Naive thymus-derived CD8-positive, alpha-beta T cell (primary cell): ENCODE data around the gene EBF4. TPM values are rescaled to one million over a fixed set of nuclear protein-coding genes. Genes with fewer than 3 reads are reported as not detected.

Experiments
- ATAC-seq, 2 donors: fragments of 150-1000 bp; cut with Tn5 transposase in 1 of 2; sonication (Bioruptor Pico), chemical (Tn5 transposase) in 1 of 2; 1 replicate in 1 of 2; 2 replicates in 1 of 2; pipeline ENCODE4 v1.10.0; 2021; ENCODE audit warnings: mild to moderate bottlenecking in 2 of 2, moderate library complexity in 2 of 2
- POLR2A ChIA-PET: fragments of 350-600 bp; sonication (Branson Sonifier 250); formaldehyde crosslinking; loops from one replicate; lab custom pipeline; 2021; ENCODE audit warnings: antibody characterized with exemption; lab: Charles Lee
- DNase-seq, 10 donors: peaks; one replicate each; pipeline versions ENCODE4 v3.0.0 to v3.0.0-alpha.2; 2020 to 2022
- H3K27ac Mint-ChIP-seq, 10 donors: one replicate each; pipeline ENCODE4 v1.8.0; 2020 to 2022; ENCODE audit warnings: mild to moderate bottlenecking in 10 of 10, mixed read lengths in 10 of 10, moderate library complexity in 4 of 10, inconsistent platforms in 1 of 10
- H3K27me3 Mint-ChIP-seq, 5 donors: one replicate each; pipeline ENCODE4 v1.8.0; 2021 to 2022; ENCODE audit warnings: mixed read lengths in 5 of 5
- H3K36me3 Mint-ChIP-seq, 3 donors: one replicate each; pipeline ENCODE4 v1.8.0; 2020 to 2022; ENCODE audit warnings: mixed read lengths in 3 of 3, mild to moderate bottlenecking in 2 of 3, inconsistent platforms in 1 of 3
- H3K4me1 Mint-ChIP-seq, 4 donors: one replicate each; pipeline ENCODE4 v1.8.0; 2021 to 2022; ENCODE audit warnings: mixed read lengths in 4 of 4
- H3K4me3 Mint-ChIP-seq, 10 donors: one replicate each; pipeline ENCODE4 v1.8.0; 2020 to 2022; ENCODE audit warnings: mild to moderate bottlenecking in 10 of 10, mixed read lengths in 10 of 10, moderate library complexity in 6 of 10, inconsistent platforms in 1 of 10
- H3K9me3 Mint-ChIP-seq, 9 donors: one replicate each; pipeline ENCODE4 v1.8.0; 2020 to 2022; ENCODE audit warnings: mixed read lengths in 9 of 9, mild to moderate bottlenecking in 3 of 9, inconsistent platforms in 1 of 9, moderate library complexity in 1 of 9
- polyA plus RNA-seq, 3 donors: library from polyadenylated mRNA; unstranded; fragments of 300-500 nt; fragmentation: Illumina TruSeq; gene quantifications; one replicate each; pipeline ENCODE4 v1.2.3, GENCODE V29; 2021
- total RNA-seq, 8 experiments: library from RNA in 2 of 8; stranded (reverse) in 2 of 8; gene quantifications; one replicate each; pipeline ENCODE4 v1.2.3 and lab custom pipeline; 2021 to 2026

The EBF4 gene
- total and polyA plus RNA-seq, 5 experiments from 2014 or later: 0.37 to 14.9 (median 2.2) TPM

- H3K9me3 Mint-ChIP-seq: no peaks in the 10 kb centered on the region
- ATAC-seq (no peak), DNase-seq (peak in 1 of 10 donors; percentile 14)
These were observed 56.2 kb downstream of the EBF4 start for GRCh38 chr20:2748551-2749342.

GRCh38 chr20:2749343-2749950 is 56.9 kb downstream of the EBF4 start:
- no peak overlapping the region for H3K27ac Mint-ChIP-seq
- ATAC-seq (no peak), DNase-seq (no peak)

More at GRCh38 chr20:2748551-2749342, 56.2 kb downstream of the EBF4 start:
- Mint-ChIP-seq H3K27ac (peak overlapping the region in 1 of 10 donors; percentile 3), H3K27me3 (peaks cover 0 to 6% (median 0%) of the 10 kb centered on the region in 5 donors), H3K4me1 (peaks cover 9 to 33% (median 24%) of the 10 kb centered on the region in 4 donors), H3K36me3 (no peaks in the 10 kb centered on the region), H3K4me3 (no peak overlapping the region)
- POLR2A ChIA-PET: no interaction called here

GRCh38 chr20:2749951-2750490 is 57.4 kb downstream of the EBF4 start:
- H3K9me3 Mint-ChIP-seq: no peaks in the 10 kb centered on the region
- peak; percentile 11 to 22 for ATAC-seq
- H3K4me3 Mint-ChIP-seq: peak overlapping the region in 6 of 10 donors; percentile 29 to 85 (median 83)
- peaks cover 9 to 36% (median 27%) of the 10 kb centered on the region in 4 donors for H3K4me1 Mint-ChIP-seq
- DNase-seq: no peak
- POLR2A ChIA-PET: interaction anchor here (2.0 kb wide), 1 partner anchor 21 kb away, joined by 9 read pairs; no protein-coding TSS in a partner anchor
- no peaks in the 10 kb centered on the region for H3K36me3 Mint-ChIP-seq
- peak overlapping the region in 5 of 10 donors; percentile 13 to 86 (median 58) for H3K27ac Mint-ChIP-seq
- peaks cover 0 to 6% (median 0%) of the 10 kb centered on the region in 5 donors for H3K27me3 Mint-ChIP-seq

More at GRCh38 chr20:2749343-2749950, 56.9 kb downstream of the EBF4 start:
- POLR2A ChIA-PET: interaction anchor here (2.0 kb wide), 1 partner anchor 20 kb away, joined by 9 read pairs; no protein-coding TSS in a partner anchor
- Mint-ChIP-seq H3K4me3 (no peak overlapping the region), H3K27me3 (peaks cover 0 to 6% (median 0%) of the 10 kb centered on the region in 5 donors), H3K9me3 (no peaks in the 10 kb centered on the region), H3K4me1 (peaks cover 9 to 36% (median 27%) of the 10 kb centered on the region in 4 donors), H3K36me3 (no peaks in the 10 kb centered on the region)

GRCh38 chr20:2750491-2751251 is 58.1 kb downstream of the EBF4 start:
- H3K36me3 Mint-ChIP-seq: no peaks in the 10 kb centered on the region
- H3K9me3 Mint-ChIP-seq: no peaks in the 10 kb centered on the region
- POLR2A ChIA-PET: interaction anchor here (1.2 to 2.0 kb wide), 2 partner anchors 21 to 37 kb away, joined by 4 to 9 read pairs; no protein-coding TSS in a partner anchor
- H3K27ac Mint-ChIP-seq: peak overlapping the region in 8 of 10 donors; percentile 13 to 86 (median 66)
- peak overlapping the region; percentile 70 to 85 (median 82) for H3K4me3 Mint-ChIP-seq
- peak in 1 of 2 donors; percentile 26 for ATAC-seq
- peaks cover 9 to 32% (median 26%) of the 10 kb centered on the region in 4 donors for H3K4me1 Mint-ChIP-seq
- no peak for DNase-seq
- peaks cover 0 to 6% (median 0%) of the 10 kb centered on the region in 5 donors for H3K27me3 Mint-ChIP-seq

- POLR2A ChIA-PET: interaction anchor here (1.2 to 2.8 kb wide), 4 partner anchors 9 to 37 kb away, joined by 4 to 14 read pairs (median 11); no protein-coding TSS in a partner anchor
- Mint-ChIP-seq H3K9me3 (no peaks in the 10 kb centered on the region), H3K27ac (peak overlapping the region in 3 of 10 donors; percentile 44 to 68 (median 65)), H3K36me3 (no peaks in the 10 kb centered on the region), H3K4me3 (peak overlapping the region; percentile 70 to 85 (median 82)), H3K27me3 (peaks cover under 1 to 7% (median 1%) of the 10 kb centered on the region in 5 donors), H3K4me1 (peaks cover 11 to 28% (median 26%) of the 10 kb centered on the region in 4 donors)
- no peak for ATAC-seq
- DNase-seq: no peak
These were observed 58.8 kb downstream of the EBF4 start for GRCh38 chr20:2751347-2751877.

GRCh38 chr20:2751878-2752566 is 59.4 kb downstream of the EBF4 start:
- Mint-ChIP-seq H3K36me3 (no peaks in the 10 kb centered on the region), H3K4me1 (peaks cover 14 to 28% (median 26%) of the 10 kb centered on the region in 4 donors)

GRCh38 chr20:2752567-2753460 is 60.2 kb downstream of the EBF4 start:
- POLR2A ChIA-PET: interaction anchor here (0.5 to 2.8 kb wide), 10 partner anchors 11 to 282 kb away, joined by 3 to 14 read pairs (median 4); partner anchors contain the start of genes NOP56, PCED1A, SNRPB and VPS16
- Mint-ChIP-seq H3K27me3 (peaks cover 3 to 14% (median 9%) of the 10 kb centered on the region in 5 donors), H3K27ac (peak overlapping the region in 8 of 10 donors; percentile 40 to 89 (median 67)), H3K9me3 (no peaks in the 10 kb centered on the region), H3K4me3 (peak overlapping the region; percentile 78 to 90 (median 84)), H3K4me1 (peaks cover 14 to 28% (median 26%) of the 10 kb centered on the region in 4 donors), H3K36me3 (no peaks in the 10 kb centered on the region)
- DNase-seq (peak in 8 of 10 donors; percentile 23 to 58 (median 51)), ATAC-seq (peak; percentile 22 to 26)

More at GRCh38 chr20:2751878-2752566, 59.4 kb downstream of the EBF4 start:
- H3K9me3 Mint-ChIP-seq: no peaks in the 10 kb centered on the region
- POLR2A ChIA-PET: interaction anchor here (0.5 to 2.8 kb wide), 8 partner anchors 10 to 281 kb away, joined by 3 to 14 read pairs (median 4); partner anchors contain the start of genes NOP56, PCED1A, SNRPB and VPS16
- peak overlapping the region in 1 of 10 donors; percentile 83 for H3K4me3 Mint-ChIP-seq
- ATAC-seq (peak; percentile 70 to 71), DNase-seq (peak in 9 of 10 donors; percentile 21 to 63 (median 51))
- peaks cover 3 to 12% (median 7%) of the 10 kb centered on the region in 5 donors for H3K27me3 Mint-ChIP-seq
- no peak overlapping the region for H3K27ac Mint-ChIP-seq

- H3K27ac Mint-ChIP-seq: peak overlapping the region in 5 of 10 donors; percentile 27 to 86 (median 40)
- no peaks in the 10 kb centered on the region for H3K36me3 Mint-ChIP-seq
- H3K4me1 Mint-ChIP-seq: peaks cover 14 to 28% (median 26%) of the 10 kb centered on the region in 4 donors
- ATAC-seq (no peak), DNase-seq (no peak)
- H3K27me3 Mint-ChIP-seq: peaks cover 5 to 20% (median 14%) of the 10 kb centered on the region in 5 donors
- POLR2A ChIA-PET: interaction anchor here (0.6 to 2.8 kb wide), 6 partner anchors 12 to 228 kb away, joined by 3 to 14 read pairs (median 5); no protein-coding TSS in a partner anchor
- H3K9me3 Mint-ChIP-seq: no peaks in the 10 kb centered on the region
- peak overlapping the region; percentile 29 to 88 (median 83) for H3K4me3 Mint-ChIP-seq
These were observed 61.0 kb downstream of the EBF4 start for GRCh38 chr20:2753461-2754040.

GRCh38 chr20:2754424-2754823 is 61.8 kb downstream of the EBF4 start:
- Mint-ChIP-seq H3K36me3 (no peaks in the 10 kb centered on the region), H3K27ac (peak overlapping the region in 1 of 10 donors; percentile 43)

More at GRCh38 chr20:2754424-2754823, 61.8 kb downstream of the EBF4 start:
- ATAC-seq (no peak), DNase-seq (no peak)
- Mint-ChIP-seq H3K27me3 (peaks cover 5 to 26% (median 18%) of the 10 kb centered on the region in 5 donors), H3K9me3 (no peaks in the 10 kb centered on the region), H3K4me1 (peaks cover 14 to 28% (median 26%) of the 10 kb centered on the region in 4 donors), H3K4me3 (peak overlapping the region in 5 of 10 donors; percentile 18 to 83 (median 51))
- POLR2A ChIA-PET: interaction anchor here (0.8 to 2.8 kb wide), 2 partner anchors 12 to 124 kb away, joined by 3 to 13 read pairs; no protein-coding TSS in a partner anchor
